Stimulated activated CD8-positive, alpha-beta memory T cell treated with anti-CD3 and anti-CD28 coated beads, Interleukin-4, amount 100 ng/mL, for 1 hour (primary cell): ENCODE measurements around the gene PSMD6.

Experiments used
- DNase-seq, 2 donors: peaks; one replicate each; pipeline ENCODE4 v3.0.0-alpha.2; 2020; ENCODE audit warnings: low read depth in 2 of 2, low spot score in 1 of 2

Gene PSMD6

GRCh38 chr3:64010199-64010598 lies 13.1 kb downstream of the PSMD6 start:
- no peak for DNase-seq

- DNase-seq = no peak
Measured at GRCh38 chr3:64009528-64009927, 13.8 kb downstream of the PSMD6 start.

- no peak for DNase-seq
Measured at GRCh38 chr3:64008487-64009351, 14.6 kb downstream of the PSMD6 start.

- DNase-seq = no peak
Measured at GRCh38 chr3:64008017-64008416, 15.3 kb downstream of the PSMD6 start.

GRCh38 chr3:64003589-64003988 lies 19.7 kb downstream of the PSMD6 start:
- no peak for DNase-seq

- DNase-seq = no peak
Measured at GRCh38 chr3:64002233-64002632, 21.1 kb downstream of the PSMD6 start.

GRCh38 chr3:64000453-64001055 lies 22.7 kb downstream of the PSMD6 start:
- no peak for DNase-seq

- no peak for DNase-seq
Measured at GRCh38 chr3:63998852-63999754, 24.2 kb downstream of the PSMD6 start.

- no peak for DNase-seq
Measured at GRCh38 chr3:63995086-63995485, 28.2 kb downstream of the PSMD6 start.

GRCh38 chr3:63993653-63994079 lies 29.6 kb downstream of the PSMD6 start:
- peak in 1 of 2 donors; percentile 21 for DNase-seq

- DNase-seq = no peak
Measured at GRCh38 chr3:63992516-63993209, 30.6 kb downstream of the PSMD6 start.

GRCh38 chr3:63991666-63992065 lies 31.6 kb downstream of the PSMD6 start:
- no peak for DNase-seq

- no peak for DNase-seq
Measured at GRCh38 chr3:63990733-63991132, 32.6 kb downstream of the PSMD6 start.

- no peak for DNase-seq
Measured at GRCh38 chr3:63990204-63990603, 33.1 kb downstream of the PSMD6 start.

- no peak for DNase-seq
Measured at GRCh38 chr3:63988943-63989342, 34.4 kb downstream of the PSMD6 start.

- no peak for DNase-seq
Measured at GRCh38 chr3:63986831-63987230, 36.5 kb downstream of the PSMD6 start.

GRCh38 chr3:63986146-63986545 lies 37.1 kb downstream of the PSMD6 start:
- no peak for DNase-seq

GRCh38 chr3:63984391-63984790 lies 38.9 kb downstream of the PSMD6 start:
- DNase-seq = no peak

- DNase-seq = no peak
Measured at GRCh38 chr3:63981980-63982379, 41.3 kb downstream of the PSMD6 start.

- no peak for DNase-seq
Measured at GRCh38 chr3:63980830-63981498, 42.3 kb downstream of the PSMD6 start.
